Ramos (cell line): ENCODE data around the gene ZNF584.
"Not testable (repeated sequence)": the region's sequence is repeated elsewhere in the genome, so short reads cannot be mapped to it uniquely, and the experiment has no call there.

ENCODE experiments used
- in situ Hi-C: fragments of 300-500 bp; cut with MboI; formaldehyde crosslinking; loops from one replicate; pipeline ENCODE4 v1.14.3; 2022; ENCODE audit warnings: low sequenced_read_pairs; ENCODE audit not compliant: unreplicated experiment

The ZNF584 gene

DNA sequence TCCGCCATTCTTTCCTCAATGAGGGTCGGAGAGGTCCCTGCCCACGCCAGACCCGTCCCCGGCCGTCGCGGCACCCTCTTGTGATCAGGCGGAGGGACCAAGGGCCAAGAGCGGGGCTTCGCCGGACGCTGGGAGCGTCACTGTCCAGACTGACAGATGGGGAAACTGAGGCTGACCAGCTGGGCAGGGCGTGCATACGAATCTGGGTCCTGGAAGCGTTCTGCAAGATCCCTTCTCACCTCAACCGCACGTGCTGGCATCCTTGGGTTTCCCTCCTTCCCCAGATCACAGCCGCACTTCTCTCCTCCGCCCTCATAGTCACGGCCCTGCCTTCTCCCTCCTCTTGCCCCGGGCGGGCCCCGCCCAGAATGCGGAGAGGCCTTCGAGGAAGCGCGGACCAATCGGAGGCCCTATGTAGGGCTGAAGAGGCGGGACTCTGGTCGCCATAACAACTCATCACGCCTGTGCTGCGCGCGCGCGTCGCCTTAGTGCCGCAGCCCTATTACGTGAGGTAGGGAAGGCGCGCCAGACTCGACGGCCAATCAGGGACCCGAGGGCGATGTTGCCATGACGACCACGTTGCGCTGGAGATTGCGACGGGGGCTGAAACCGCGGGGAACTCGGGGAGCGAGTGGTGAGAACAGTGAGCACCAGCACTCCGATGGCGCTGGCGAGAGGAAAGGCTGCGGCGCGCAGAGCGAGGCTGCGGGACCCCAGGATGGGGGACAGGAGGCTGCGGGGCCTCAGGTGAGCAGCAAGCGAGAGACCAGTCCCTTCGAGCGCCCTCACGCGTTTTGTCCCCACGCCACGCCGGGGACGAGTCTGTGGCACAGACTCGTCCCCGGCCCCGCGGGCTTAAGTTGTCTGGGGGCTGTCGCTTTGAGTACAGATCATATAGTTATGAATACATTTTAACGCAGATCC, 7.3 kb upstream of the ZNF584 start:
- in situ Hi-C loops = no loop called here

DNA sequence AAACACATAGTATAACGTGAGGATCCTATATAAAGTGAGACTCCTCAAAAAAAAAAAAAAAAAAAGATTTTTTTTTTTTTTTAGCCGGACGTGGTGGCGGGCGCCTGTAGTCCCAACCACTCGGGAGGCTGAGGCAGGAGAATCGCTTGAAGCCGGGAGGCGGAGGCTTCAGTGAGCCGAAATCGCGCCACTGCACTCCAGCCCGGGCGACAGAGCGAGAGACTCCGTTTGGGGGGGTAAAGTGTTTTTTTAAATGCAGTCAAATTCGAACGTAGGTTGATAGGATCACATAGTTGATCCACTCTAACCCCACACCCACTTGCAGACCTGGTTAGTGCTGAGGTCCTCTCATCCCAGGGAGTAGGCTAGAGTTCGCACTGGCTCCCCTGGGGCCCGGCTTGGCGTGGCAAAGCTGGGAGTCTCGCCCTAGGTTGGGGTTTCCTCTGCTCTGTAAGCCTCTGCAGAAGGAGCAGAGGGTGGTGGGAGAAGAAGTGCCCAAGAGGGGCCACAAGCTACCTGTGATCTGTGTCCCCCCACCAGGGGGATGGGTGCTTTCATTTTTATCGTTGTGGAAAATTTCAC, 6.5 kb upstream of the ZNF584 start:
- in situ Hi-C loops = no loop called here

DNA sequence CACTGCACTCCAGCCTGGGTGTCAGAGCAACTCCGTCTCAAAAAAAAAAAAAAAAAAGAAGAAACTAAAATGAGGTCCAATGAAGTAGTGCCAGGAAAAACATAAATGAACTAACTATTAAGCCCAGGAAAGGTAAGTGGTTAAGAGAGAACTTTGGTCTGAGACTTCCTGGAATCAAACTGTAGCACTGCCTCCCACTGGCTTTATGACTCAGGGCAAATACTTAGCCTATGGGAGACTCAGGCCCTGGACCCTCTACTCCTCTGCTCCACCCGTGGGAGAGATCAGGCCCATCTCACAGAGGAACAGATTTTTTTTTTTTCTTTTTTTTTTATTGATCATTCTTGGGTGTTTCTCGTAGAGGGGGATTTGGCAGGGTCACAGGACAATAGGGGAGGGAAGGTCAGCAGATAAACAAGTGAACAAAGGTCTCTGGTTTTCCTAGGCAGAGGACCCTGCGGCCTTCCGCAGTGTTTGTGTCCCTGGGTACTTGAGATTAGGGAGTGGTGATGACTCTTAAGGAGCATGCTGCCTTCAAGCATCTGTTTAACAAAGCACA, 4.5 kb upstream of the ZNF584 start:
- in situ Hi-C loops = not testable (repeated sequence)

DNA sequence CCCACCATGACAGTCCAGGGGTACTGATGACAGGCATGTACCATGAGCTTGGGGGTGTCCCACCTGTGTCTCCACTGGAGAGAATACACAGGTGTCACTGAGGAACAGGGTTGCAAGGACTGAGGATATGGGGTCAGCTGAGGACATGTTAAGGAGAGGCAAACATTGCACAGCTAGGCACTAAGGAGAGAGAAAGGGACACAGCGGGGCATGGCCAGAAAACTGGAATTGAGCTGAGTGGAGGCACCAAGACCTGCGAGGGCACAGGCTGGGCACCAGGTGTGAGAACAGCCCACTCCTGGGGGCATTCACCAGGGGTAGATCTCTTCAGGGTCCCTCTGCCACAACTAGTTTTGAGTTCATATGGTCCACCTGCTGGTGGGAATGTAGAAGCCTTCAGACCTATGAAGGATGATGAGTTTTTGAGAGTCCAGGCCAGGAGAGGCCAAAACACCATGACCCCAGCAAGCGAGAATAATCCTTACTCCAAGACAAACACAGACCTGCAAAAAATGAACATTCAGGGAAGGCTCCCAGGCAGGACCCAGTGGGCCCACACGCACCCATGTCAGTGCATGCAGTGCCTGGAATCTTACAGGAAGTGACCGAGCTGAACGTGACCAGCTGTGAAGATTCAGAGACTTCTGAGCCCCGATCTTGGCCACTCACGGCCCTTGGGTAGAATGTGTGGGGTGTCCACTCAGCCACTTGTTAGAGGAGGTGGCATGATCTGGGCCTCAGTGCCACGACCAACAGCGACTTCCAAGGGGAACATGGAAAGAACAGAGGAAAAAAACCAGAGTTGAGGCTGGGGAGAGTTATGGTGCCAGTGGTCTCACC, 1.4 kb upstream of the ZNF584 start:
- in situ Hi-C loops = no loop called here

DNA sequence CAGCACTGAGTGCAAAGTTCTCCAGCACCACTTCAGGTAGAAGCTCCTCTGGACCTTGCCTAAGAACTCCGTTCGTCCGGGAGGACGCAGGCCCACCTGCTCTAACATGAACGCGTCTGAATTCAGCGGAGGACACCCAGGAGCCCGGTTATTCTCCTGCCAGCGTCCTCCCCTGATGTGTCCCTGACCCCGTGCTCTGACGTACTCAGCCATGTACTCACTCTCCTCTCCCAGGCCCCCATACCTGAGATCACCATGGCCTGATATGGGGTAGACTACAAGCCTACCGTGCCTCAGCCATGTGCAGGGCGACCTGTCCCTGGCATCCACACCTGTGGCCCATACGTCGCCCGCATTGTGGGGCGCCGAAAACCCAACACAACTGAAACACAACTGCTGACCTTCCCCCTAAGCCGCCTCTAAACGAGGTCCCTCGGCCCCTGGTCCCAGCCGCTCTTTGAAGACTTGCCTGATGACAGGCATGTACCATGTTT, 744 bp upstream of the ZNF584 start:
- in situ Hi-C loops = no loop called here

DNA sequence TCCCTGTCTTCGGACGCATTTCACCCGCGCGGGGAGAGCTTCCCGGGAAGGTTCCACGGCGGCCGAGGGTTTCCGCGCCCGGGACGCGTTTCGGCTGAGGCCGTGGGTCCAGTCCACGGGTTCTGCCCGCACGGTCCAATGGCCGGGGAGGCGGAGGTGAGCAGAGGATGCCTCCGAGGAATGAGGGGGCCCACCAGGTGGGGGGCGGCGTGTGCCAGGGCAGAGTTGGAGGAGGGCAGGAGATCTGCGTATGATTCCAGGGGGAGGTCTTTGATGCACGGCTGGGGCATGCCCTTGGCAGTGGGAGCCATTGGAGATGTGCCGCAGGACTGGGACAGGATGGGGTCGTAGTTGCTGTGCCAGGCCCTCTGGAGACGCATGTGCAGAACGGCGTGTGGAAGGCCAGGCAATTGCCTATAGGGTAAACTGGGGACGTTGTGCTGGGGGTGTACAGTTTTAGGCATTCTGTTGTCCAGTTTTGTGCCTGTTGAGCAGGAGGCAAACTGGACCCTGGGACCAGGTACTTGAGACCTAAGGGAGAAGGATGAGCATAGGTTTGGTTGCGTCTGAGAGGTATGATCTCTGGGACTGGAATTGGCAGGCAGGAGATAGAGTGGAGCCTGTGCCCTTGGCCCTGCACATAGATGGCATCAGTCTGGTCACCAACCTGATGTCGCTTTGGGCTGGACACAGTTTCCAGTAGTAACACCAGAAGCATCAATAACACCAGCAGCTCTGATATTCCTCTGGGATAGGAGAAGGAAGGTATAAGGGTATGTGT, 751 bp downstream of the ZNF584 start:
- in situ Hi-C loops = no loop called here

DNA sequence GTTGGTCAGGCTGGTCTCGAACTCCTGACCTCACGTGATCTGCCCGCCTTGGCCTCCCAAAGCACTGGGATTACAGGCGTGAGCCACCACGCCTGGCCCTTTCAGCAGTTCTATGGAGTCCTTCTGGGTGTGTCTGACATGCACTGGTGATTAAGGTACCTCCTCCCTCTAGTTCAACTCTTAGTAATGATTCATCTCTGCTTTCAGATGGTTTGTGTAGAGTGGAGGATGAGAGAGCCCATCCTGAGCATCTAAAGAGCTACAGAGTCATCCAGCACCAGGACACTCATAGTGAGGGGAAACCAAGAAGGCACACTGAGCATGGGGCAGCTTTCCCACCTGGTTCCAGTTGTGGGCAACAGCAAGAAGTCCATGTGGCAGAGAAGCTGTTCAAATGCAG, 8.2 kb downstream of the ZNF584 start:
- in situ Hi-C loops = no loop called here

DNA sequence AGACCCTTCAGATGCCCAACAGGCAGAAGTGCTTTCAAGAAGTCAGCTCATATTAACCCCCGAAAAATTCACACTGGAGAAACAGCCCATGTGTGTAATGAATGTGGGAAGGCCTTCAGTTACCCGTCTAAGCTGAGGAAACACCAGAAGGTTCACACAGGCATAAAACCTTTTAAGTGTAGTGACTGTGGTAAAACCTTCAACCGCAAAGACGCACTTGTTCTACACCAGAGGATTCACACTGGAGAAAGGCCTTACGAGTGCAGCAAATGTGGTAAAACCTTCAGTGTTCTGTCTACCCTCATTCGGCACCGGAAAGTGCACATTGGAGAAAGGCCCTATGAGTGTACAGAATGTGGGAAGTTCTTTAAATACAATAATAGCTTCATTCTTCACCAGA, 8.6 kb downstream of the ZNF584 start:
- in situ Hi-C loops = no loop called here

DNA sequence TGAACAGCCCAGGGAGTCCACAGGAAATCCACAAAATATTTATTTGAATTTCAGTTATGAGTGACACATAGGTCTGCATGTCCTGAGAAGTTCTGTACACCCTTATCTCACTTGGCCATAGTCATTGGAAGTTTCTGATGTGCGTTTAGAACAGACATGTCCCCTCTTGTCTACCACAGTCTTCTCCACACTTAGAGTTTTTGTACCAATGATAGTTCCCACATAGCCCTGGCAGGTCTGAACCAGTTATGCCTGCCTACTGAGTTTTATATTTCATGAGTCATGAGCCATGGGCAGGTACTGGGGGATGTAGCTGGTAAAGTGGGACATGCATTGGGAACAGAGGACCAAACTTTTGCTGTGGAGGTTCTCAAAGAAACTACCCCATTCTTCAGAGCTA, 20.2 kb downstream of the ZNF584 start:
- in situ Hi-C loops = no loop called here

DNA sequence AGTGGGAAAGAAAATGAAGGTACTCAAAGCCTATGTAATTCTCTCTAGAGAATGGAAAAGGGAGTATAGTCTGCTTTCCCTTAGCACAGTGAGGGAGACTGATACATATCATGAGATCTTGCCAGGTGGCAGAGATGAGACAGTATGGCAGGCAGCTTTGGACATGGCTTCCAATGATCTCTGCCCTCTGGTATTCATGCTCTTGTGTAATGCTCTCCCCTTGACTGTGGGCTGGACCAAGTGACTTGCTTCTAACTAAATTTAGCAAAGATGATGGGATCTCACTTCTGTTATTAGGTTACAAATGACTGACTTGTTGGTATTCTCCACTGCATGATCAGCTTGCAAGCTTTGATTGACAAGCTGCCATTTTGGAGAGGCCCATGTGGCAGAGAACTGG, 21.3 kb downstream of the ZNF584 start:
- in situ Hi-C loops = no loop called here

DNA sequence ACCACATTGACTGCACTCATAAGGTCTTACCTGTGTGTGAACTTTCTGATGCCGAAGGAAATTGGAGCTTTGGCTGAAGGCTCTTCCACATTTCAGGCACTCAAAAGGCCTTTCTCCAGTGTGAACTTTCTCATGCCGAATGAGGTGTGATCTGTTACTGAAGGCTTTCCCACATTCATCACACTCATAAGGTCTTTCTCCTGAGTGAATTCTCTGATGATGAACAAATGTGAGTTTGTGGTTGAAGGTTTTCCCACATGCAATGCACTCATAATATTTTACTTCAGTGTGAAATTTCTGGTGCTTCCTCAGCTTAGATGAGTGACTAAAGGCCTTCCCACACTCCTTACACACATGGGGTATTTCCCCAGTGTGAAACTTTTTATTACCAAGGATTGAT, 25.8 kb downstream of the ZNF584 start:
- in situ Hi-C loops = no loop called here

DNA sequence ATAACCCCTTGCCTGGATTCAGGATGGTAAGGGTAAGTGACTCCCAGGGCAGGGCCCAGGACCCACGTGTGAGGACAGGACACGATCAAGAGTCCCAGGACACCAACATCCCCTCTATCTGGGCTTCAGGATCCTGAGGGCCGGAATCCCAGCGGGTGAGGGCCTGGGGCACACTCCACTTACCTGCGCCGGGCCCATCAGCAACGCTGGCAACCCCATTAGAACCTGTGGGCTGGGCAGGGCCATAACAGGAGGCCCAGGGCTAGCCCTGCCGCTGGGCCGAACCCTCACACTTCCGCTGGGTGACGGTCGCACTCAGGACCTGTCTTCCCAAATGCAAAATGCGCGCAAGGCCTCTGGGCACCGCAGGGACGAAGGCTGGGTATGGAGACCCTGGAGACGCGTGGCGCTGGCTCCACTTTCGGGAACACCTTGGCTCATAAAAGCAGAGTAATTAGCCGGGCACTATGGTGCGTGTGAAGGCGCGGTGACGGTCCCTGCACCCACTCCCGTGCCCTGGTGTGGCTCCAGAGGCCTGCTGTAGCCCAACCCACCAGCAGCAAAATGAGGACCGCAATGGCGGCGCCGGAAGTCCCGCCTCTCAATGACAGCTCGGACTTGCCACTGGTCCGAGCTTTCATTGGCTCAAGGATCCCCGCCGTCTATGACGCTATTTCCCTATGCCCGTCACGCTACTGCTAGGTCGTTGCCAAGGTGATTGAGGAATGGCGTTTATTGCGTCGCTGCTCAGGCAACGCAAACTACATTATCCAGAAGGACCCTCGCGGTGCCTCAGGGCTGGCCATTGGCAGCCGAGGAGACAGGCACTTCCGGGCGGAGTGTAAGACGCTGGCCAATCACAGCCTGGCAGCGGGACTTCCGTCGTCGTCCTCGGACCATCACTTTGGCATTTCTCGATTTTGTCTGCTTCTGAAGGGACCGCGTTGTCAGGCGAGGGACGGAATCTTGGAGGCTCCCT, 31.4 kb downstream of the ZNF584 start, which contains the start of gene ZNF132:
Gene ZNF132, minus strand, starts transcription at position 578 of the 979 bp plus-strand sequence. Its CDS starts 332 bp downstream, at position 246.
- in situ Hi-C loops = no loop called here

DNA sequence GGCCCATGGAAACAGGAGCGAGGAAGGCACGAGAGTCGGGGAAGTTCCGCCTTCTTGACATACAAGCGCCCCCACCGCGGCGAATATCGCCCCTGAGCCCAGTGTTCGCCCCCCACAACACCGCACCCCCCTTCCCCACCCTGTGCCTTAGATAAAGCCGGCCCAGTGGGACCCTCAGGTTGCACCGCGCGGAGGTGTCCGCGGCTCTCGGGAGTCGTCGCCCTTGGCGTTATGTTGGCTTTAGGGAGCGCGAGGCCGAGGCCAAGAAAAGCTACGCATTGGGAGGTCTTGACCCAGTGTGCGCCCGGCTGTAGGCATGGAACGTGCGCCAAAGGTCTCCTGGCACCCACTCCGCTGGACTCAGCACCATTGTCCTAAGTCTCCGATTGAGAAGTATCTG, 32.1 kb downstream of the ZNF584 start:
- in situ Hi-C loops = no loop called here

DNA sequence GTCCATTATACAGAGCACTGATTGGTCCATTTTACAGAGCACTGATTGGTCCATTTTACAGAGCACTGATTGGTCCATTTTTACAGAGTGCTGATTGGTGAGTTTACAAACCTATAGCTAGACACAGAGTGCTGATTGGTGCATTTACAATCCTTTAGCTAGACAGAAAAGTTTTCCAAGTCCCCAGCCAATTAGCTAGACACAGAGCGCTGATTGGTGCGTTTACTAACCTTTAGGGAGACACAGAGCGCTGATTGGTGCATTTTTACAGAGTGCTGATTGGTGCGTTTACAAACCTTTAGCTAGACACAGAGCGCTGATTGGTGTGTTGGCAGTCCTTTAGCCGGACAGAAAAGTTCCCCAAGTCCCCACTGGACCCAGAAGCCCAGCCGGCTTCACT, 34.5 kb downstream of the ZNF584 start:
- in situ Hi-C loops = not testable (repeated sequence)

DNA sequence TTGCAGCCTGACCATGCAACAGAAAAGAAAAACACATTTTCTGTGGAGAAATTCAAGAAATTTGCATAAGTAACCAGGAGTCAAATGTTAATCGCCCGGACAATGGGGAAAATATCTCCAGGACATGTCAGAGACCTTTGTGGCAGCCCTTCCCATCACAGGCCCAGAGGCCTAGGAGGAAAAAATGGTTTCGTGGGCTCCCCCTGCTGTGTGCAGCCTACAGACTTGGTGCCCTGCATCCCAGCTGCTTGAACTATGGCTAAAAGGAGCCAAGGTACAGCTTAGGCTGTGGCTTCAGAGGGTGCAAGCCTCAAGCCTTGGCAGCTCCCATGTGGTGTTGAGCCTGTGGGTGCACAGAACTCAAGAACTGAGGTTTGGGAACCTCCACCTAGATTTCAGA, 40.4 kb downstream of the ZNF584 start:
- in situ Hi-C loops = not testable (repeated sequence)

DNA sequence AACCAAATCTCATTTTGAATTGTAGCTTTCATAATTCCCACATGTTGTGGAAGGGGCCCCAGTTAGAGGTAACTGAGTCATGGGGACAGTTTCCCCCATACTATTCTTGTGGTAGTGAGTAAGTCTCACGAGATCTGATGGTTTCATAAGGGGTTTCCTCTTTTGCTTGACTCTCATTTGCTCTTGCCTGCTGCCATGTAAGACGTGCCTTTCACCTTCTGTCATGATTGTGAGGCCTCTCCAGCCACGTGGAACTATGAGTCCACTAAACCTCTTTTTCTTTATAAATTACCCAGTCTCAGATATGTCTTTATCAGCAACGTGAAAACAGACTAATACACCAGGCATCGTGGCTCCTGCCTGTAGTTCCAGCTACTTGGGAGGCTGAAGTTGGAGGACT, 41.5 kb downstream of the ZNF584 start:
- in situ Hi-C loops = not testable (repeated sequence)

DNA sequence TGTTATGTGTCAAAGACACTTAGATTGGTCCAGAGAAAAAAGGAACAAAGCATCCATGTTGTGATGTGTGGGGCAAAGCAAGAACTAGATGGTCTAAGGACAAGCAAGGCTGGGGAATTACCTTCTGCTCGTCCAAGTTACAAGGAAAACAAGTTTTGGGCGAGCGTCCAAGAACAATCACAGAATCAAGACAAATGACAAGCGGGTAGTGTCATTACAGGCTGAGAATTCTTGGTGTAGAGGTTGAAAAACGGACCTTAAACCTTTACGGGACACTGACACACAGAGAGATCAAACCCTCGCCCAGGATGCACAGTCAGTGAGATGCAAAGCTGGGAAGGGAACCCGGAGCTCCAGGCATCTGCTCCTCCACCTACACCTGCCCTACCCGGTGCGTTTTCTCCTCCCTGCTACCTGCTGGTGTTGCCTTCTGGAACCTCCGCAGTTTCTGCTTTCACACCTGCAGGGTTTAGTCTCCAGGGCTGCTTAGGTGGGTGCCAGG, 42.5 kb downstream of the ZNF584 start:
- in situ Hi-C loops = no loop called here

DNA sequence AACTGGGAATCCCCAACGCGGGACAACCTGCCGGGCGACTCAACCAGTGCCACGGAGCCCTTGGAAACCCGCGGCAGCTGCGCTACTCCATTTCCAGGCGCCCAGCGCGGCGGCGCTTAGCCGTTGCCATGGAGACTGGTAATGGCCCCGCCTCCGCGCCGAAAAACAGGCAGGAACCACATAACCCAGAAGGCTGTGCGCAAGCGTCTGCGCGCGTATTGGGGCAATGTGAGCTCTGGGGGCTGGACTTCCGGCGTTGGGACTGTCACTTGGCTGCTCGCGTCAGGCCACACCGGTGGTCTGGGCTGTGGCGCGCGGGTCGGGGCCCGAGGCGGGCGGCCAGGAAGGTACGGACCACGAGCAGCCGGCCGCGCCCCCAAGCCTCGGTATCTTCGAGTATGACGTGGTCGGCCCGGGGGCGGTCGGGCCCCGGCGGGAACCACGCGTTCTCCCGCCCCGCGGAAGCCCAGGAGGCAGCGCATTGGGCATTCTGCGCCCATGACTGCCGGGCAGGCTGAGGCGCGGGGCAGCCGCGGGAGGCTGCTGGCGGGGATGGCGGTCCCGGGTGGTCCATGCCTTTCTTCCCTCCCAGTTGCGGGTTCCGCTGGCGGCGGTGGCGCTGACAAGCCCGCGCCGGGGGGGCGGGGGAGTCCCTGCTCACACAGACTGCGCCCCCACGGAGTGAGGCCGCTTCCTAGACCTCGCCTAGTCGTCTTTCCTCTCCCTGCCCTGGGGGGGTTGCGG, 43.1 kb downstream of the ZNF584 start, which contains the start of gene ZNF324B:
Gene ZNF324B, plus strand, starts transcription at position 265 of the 744 bp plus-strand sequence. CDS start 2,080 bp downstream, outside the sequence.
- in situ Hi-C loops = no loop called here
